ENCODE measurements around the gene MAPK4.

DNA sequence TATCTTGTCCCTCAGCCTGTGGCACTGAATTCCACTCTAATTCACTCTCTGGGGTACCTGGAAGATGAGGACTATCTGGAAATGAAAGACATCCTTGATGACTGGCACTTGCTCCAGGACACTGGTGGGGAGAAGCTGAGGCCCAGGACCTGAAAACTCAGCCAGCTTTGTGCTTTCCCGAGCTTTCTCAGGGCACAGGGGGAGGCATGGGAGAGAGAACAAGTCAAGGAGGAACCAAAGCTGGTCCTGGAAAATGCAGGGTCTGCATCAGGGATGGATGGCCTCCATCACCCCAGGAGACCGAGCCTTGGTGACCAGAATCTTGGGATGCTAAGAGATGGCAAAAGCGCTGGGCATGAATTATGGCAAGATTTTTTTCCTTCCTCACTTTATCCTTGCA, 65.1 kb downstream of the MAPK4 start:
- TF ChIP-seq, protein P1, sequence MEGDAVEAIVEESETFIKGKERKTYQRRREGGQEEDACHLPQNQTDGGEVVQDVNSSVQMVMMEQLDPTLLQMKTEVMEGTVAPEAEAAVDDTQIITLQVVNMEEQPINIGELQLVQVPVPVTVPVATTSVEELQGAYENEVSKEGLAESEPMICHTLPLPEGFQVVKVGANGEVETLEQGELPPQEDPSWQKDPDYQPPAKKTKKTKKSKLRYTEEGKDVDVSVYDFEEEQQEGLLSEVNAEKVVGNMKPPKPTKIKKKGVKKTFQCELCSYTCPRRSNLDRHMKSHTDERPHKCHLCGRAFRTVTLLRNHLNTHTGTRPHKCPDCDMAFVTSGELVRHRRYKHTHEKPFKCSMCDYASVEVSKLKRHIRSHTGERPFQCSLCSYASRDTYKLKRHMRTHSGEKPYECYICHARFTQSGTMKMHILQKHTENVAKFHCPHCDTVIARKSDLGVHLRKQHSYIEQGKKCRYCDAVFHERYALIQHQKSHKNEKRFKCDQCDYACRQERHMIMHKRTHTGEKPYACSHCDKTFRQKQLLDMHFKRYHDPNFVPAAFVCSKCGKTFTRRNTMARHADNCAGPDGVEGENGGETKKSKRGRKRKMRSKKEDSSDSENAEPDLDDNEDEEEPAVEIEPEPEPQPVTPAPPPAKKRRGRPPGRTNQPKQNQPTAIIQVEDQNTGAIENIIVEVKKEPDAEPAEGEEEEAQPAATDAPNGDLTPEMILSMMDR (conservative IDR thresholded peaks at IDR 0.05; ENCODE audit: low read length): no peak
- no peak for TF ChIP-seq EZH2phosphoT487 (IDR thresholded peaks at IDR 0.05; ENCODE audit: borderline replicate concordance)
